Keratinocyte (primary cell): ENCODE data around the gene SLC66A1. TPM values are rescaled to one million over a fixed set of nuclear protein-coding genes. Genes with fewer than 3 reads are reported as not detected.

Experiments
- DNase-seq: peaks from one replicate; pipeline ENCODE4 v3.0.0-alpha.2; 2011; ENCODE audit warnings: low read depth, missing footprints, low spot score
- FAIRE-seq: peaks from 2 replicates; lab custom pipeline; 2011; peaks lifted over from hg19 to GRCh38; lab: Jason Lieb, UNC
- H2AFZ ChIP-seq: 2 replicates; pipeline ENCODE4 v1.6.0; 2012; ENCODE audit warnings: low read length, control low read depth, inconsistent platforms; ENCODE audit not compliant: control insufficient read depth
- H3K27ac ChIP-seq: 2 replicates; pipeline ENCODE4 v1.5.1; 2011; ENCODE audit warnings: low read length; ENCODE audit not compliant: control insufficient read depth, insufficient read depth
- H3K27me3 ChIP-seq: 3 replicates; pipeline ENCODE4 v1.6.0; 2011; ENCODE audit warnings: low read length; ENCODE audit not compliant: control insufficient read depth, insufficient read depth; ENCODE audit errors: extremely low read depth
- H3K36me3 ChIP-seq, 2 experiments: 2 replicates in 1 of 2; 3 replicates in 1 of 2; pipeline ENCODE4 v1.5.1; 2011; ENCODE audit warnings: low read length in 2 of 2, mild to moderate bottlenecking in 1 of 2; ENCODE audit not compliant: control insufficient read depth in 2 of 2, insufficient read depth in 2 of 2; ENCODE audit errors: extremely low read depth in 1 of 2
- H3K4me1 ChIP-seq: 3 replicates; pipeline ENCODE4 v1.5.1; 2011; ENCODE audit warnings: low read length; ENCODE audit not compliant: control insufficient read depth, insufficient read depth; ENCODE audit errors: extremely low read depth
- H3K4me2 ChIP-seq: 3 replicates; pipeline ENCODE4 v1.6.0; 2011; ENCODE audit warnings: low read depth, low read length; ENCODE audit not compliant: control insufficient read depth, insufficient read depth; ENCODE audit errors: extremely low read depth
- H3K4me3 ChIP-seq, 3 experiments: fragments of 200-600 bp in 1 of 3; sonication (generic) in 1 of 3; 2 replicates in 2 of 3; 3 replicates in 1 of 3; pipeline ENCODE4 v1.5.1; 2011 to 2016; ENCODE audit warnings: low read length in 3 of 3, mild to moderate bottlenecking in 3 of 3, control low read depth in 2 of 3, inconsistent platforms in 1 of 3, low read depth in 1 of 3, mixed read lengths in 1 of 3, mixed run types in 1 of 3, moderate library complexity in 1 of 3; ENCODE audit not compliant: control insufficient read depth in 2 of 3, insufficient read depth in 2 of 3; ENCODE audit errors: extremely low read depth in 1 of 3
- H3K79me2 ChIP-seq: 2 replicates; pipeline ENCODE4 v1.6.0; 2012; ENCODE audit warnings: low read length; ENCODE audit not compliant: control insufficient read depth, insufficient read depth
- H3K9ac ChIP-seq: 3 replicates; pipeline ENCODE4 v1.6.0; 2011; ENCODE audit warnings: low read length; ENCODE audit not compliant: control insufficient read depth, insufficient read depth; ENCODE audit errors: extremely low read depth
- H3K9me1 ChIP-seq: 3 replicates; pipeline ENCODE4 v1.6.0; 2011; ENCODE audit warnings: low read length; ENCODE audit not compliant: control insufficient read depth, insufficient read depth; ENCODE audit errors: extremely low read depth
- H3K9me3 ChIP-seq: 2 replicates; pipeline ENCODE4 v1.5.1; 2012; ENCODE audit warnings: low read depth, low read length; ENCODE audit not compliant: control insufficient read depth
- H4K20me1 ChIP-seq: 3 replicates; pipeline ENCODE4 v1.6.0; 2011; ENCODE audit warnings: low read length; ENCODE audit not compliant: control insufficient read depth, insufficient read depth; ENCODE audit errors: extremely low read depth
- EZH2 ChIP-seq: IDR thresholded peaks from one replicate; pipeline ENCODE4 v1.6.1; 2012; ENCODE audit warnings: inconsistent platforms, mild to moderate bottlenecking, low read length, moderate library complexity
- dilution Hi-C: fragments of 300-500 bp; cut with MboI; formaldehyde crosslinking; loops from one replicate; pipeline ENCODE4 v1.7.0; 2020; ENCODE audit warnings: low sequenced_read_pairs; ENCODE audit not compliant: extremely low pct_ligation_motif_present
- polyA plus RNA-seq, 5 experiments: library from polyadenylated mRNA; depleted of rRNA in 3 of 5; stranded (reverse) in 3 of 5; stranded (forward) in 1 of 5; unstranded in 1 of 5; fragments of >200 nt; gene quantifications; 1 replicate in 1 of 5; 2 replicates in 3 of 5; 3 replicates in 1 of 5; pipeline versions ENCODE4 v1.2.1 to v1.2.3, GENCODE V29; 2011 to 2012; ENCODE audit warnings: missing spikeins in 2 of 5, low read depth in 1 of 5, low replicate concordance in 1 of 5
- TF ChIP-seq, protein P1 (sequence below), 3 experiments: IDR thresholded peaks in 1 of 3; conservative IDR thresholded peaks in 1 of 3; optimal IDR thresholded peaks in 1 of 3; 2 replicates in 2 of 3; 3 replicates in 1 of 3; pipeline versions ENCODE3 to v1.5.1; 2011; ENCODE audit warnings: low read length in 3 of 3, mild to moderate bottlenecking in 3 of 3, moderate library complexity in 2 of 3, control low read depth in 1 of 3, inconsistent platforms in 1 of 3; ENCODE audit not compliant: insufficient read depth in 2 of 3; ENCODE audit errors: extremely low read depth in 1 of 3

SLC66A1 gene
- polyA plus RNA-seq, 1 donor (not counting 4 experiments of a cell fraction or from before 2014, with no cell fraction given): 8.0 TPM

DNA sequence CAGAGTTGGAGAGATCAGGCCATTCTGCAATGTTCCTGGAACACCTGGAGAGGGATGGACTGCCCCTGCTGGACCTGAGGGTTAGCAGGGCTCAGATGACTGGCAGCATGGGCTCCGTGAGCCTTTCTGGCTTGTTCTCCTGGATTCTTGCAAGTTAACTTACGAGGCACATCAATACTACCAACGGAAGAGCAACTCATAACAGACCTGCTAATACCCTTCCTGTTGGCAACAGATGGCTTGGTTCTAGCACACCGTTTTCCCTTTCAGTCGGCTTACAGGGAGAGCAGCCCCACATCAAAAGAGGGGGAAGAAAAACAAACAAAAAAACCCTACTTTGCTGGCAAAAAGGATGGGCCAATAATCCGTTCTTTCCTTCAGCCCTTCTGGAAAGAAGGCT, 47.9 kb downstream of the SLC66A1 start:
- Histone ChIP-seq H3K4me1 (peaks cover 39% of the 10 kb centered on the region), H3K9me1 (no peaks in the 10 kb centered on the region), H3K27me3 (no peaks in the 10 kb centered on the region), H3K9me3 (no peaks in the 10 kb centered on the region), H3K27ac (peak overlapping the region; percentile 59), H3K4me2 (peak overlapping the region; percentile 83), H3K9ac (no peak overlapping the region), H3K4me3 (no peak overlapping the region), H2AFZ (no peak overlapping the region), H4K20me1 (no peaks in the 10 kb centered on the region), H3K79me2 (peaks cover 33% of the 10 kb centered on the region), H3K36me3 (peaks cover 9 to 10% of the 10 kb centered on the region in 2 experiments)
- dilution Hi-C loops: no loop called here
- TF ChIP-seq, protein P1, sequence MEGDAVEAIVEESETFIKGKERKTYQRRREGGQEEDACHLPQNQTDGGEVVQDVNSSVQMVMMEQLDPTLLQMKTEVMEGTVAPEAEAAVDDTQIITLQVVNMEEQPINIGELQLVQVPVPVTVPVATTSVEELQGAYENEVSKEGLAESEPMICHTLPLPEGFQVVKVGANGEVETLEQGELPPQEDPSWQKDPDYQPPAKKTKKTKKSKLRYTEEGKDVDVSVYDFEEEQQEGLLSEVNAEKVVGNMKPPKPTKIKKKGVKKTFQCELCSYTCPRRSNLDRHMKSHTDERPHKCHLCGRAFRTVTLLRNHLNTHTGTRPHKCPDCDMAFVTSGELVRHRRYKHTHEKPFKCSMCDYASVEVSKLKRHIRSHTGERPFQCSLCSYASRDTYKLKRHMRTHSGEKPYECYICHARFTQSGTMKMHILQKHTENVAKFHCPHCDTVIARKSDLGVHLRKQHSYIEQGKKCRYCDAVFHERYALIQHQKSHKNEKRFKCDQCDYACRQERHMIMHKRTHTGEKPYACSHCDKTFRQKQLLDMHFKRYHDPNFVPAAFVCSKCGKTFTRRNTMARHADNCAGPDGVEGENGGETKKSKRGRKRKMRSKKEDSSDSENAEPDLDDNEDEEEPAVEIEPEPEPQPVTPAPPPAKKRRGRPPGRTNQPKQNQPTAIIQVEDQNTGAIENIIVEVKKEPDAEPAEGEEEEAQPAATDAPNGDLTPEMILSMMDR (optimal IDR thresholded peaks at IDR 0.05 in 1 of 3, IDR thresholded peaks at IDR 0.05 in 1 of 3, conservative IDR thresholded peaks at IDR 0.05 in 1 of 3; ENCODE audit: extremely low read depth in 1 of 3, insufficient read depth in 2 of 3, low read length in 3 of 3): no peak
- TF ChIP-seq EZH2: no peak
- FAIRE-seq (peak; percentile 63), DNase-seq (no peak)

- H3K4me1 ChIP-seq: peaks cover 39% of the 10 kb centered on the region
- H3K27me3 ChIP-seq: no peaks in the 10 kb centered on the region
- peaks cover 37% of the 10 kb centered on the region for H3K79me2 ChIP-seq
- peak overlapping the region; percentile 83 for H3K4me2 ChIP-seq
- dilution Hi-C loops: no loop called here
- peaks cover 9 to 10% of the 10 kb centered on the region in 2 experiments for H3K36me3 ChIP-seq
- FAIRE-seq: peak; percentile 67
- no peak for DNase-seq
- no peak overlapping the region for H2AFZ ChIP-seq
- peak overlapping the region in 2 of 3 experiments; percentile 44 to 48 for H3K4me3 ChIP-seq
- no peaks in the 10 kb centered on the region for H3K9me3 ChIP-seq
- H3K27ac ChIP-seq: peak overlapping the region; percentile 59
- H3K9me1 ChIP-seq: no peaks in the 10 kb centered on the region
- H3K9ac ChIP-seq: peak overlapping the region; percentile 33
- H4K20me1 ChIP-seq: no peaks in the 10 kb centered on the region
- TF ChIP-seq, protein P1 (optimal IDR thresholded peaks at IDR 0.05 in 1 of 3, IDR thresholded peaks at IDR 0.05 in 1 of 3, conservative IDR thresholded peaks at IDR 0.05 in 1 of 3; ENCODE audit: extremely low read depth in 1 of 3, insufficient read depth in 2 of 3, low read length in 3 of 3): no peak
- no peak for TF ChIP-seq EZH2
Measured at GRCh38 chr1:19360432-19360831, 48.3 kb downstream of the SLC66A1 start.
